SK-N-SH treated with all-trans-retinoic acid at 6 μM for 48 hours (cell line): Measurements from ENCODE around the gene KRTAP4-6.
"Not testable (repeated sequence)": the region's sequence is repeated elsewhere in the genome, so short reads cannot be mapped to it uniquely, and the experiment has no call there.

Experiments
- ATAC-seq: fragments of 200-7000 bp; cut with Tn5 transposase; 3 replicates; pipeline ENCODE4 v1.9.1; 2020; ENCODE audit warnings: mild to moderate bottlenecking, moderate library complexity
- ARNTL ChIP-seq: fragments of 450-650 bp; formaldehyde crosslinking; IDR thresholded peaks from 2 replicates; pipeline ENCODE4 v1.5.0; 2020; ENCODE audit warnings: low read depth, mild to moderate bottlenecking, moderate library complexity, borderline replicate concordance
- CSDC2 ChIP-seq: fragments of 250-450 bp; sonication (Bioruptor Pico); IDR thresholded peaks from 2 replicates; pipeline ENCODE4 v1.5.0; 2020; ENCODE audit warnings: mild to moderate bottlenecking, moderate library complexity
- ESRRG ChIP-seq: fragments of 250-450 bp; sonication (Bioruptor Pico); IDR thresholded peaks from 2 replicates; pipeline ENCODE4 v1.6.1; 2021; ENCODE audit warnings: mild to moderate bottlenecking
- ISL1 ChIP-seq: fragments of 250-450 bp; sonication (Bioruptor Pico); IDR thresholded peaks from 2 replicates; pipeline ENCODE4 v2.1.2; 2022; ENCODE audit warnings: mild to moderate bottlenecking, moderate library complexity
- OSR1 ChIP-seq: fragments of 250-450 bp; sonication (Bioruptor Pico); IDR thresholded peaks from 2 replicates; pipeline ENCODE4 v1.8.0; 2022; ENCODE audit warnings: moderate library complexity, mild to moderate bottlenecking, inconsistent platforms
- RARB ChIP-seq: fragments of 250-450 bp; sonication (Bioruptor Pico); IDR thresholded peaks from 2 replicates; pipeline ENCODE4 v1.8.0; 2021; ENCODE audit warnings: mild to moderate bottlenecking, moderate library complexity
- SNAI2 ChIP-seq: fragments of 250-450 bp; sonication (Bioruptor Pico); IDR thresholded peaks from 2 replicates; pipeline ENCODE4 v1.5.0; 2020; ENCODE audit warnings: mild to moderate bottlenecking, moderate library complexity
- TCF4 ChIP-seq: fragments of 250-450 bp; sonication (Bioruptor Pico); IDR thresholded peaks from 2 replicates; pipeline ENCODE4 v1.8.0; 2021; ENCODE audit warnings: mild to moderate bottlenecking, moderate library complexity, borderline replicate concordance
- TOX ChIP-seq: fragments of 250-450 bp; sonication (Bioruptor Pico); IDR thresholded peaks from 2 replicates; pipeline ENCODE4 v1.8.0; 2021; ENCODE audit warnings: mild to moderate bottlenecking, moderate library complexity, borderline replicate concordance
- TSHZ2 ChIP-seq: fragments of 250-450 bp; sonication (Bioruptor Pico); IDR thresholded peaks from 2 replicates; pipeline ENCODE4 v1.5.0; 2020; ENCODE audit warnings: mild to moderate bottlenecking, moderate library complexity
- ZC3H10 ChIP-seq: fragments of 250-450 bp; sonication (Bioruptor Pico); IDR thresholded peaks from 2 replicates; pipeline ENCODE4 v1.5.1; 2021; ENCODE audit warnings: mild to moderate bottlenecking, moderate library complexity
- ZFP3 ChIP-seq: fragments of 250-450 bp; sonication (Bioruptor Pico); IDR thresholded peaks from 2 replicates; pipeline ENCODE4 v1.5.0; 2020; ENCODE audit warnings: mild to moderate bottlenecking, moderate library complexity
- ZFP30 ChIP-seq: fragments of 450-650 bp; formaldehyde crosslinking; IDR thresholded peaks from 2 replicates; pipeline ENCODE4 v1.5.0; 2022; ENCODE audit warnings: mild to moderate bottlenecking, moderate library complexity
- ZNF565 ChIP-seq: fragments of 450-650 bp; formaldehyde crosslinking; conservative IDR thresholded peaks from 2 replicates; pipeline ENCODE4 v1.5.0; 2020; ENCODE audit warnings: low read depth, mild to moderate bottlenecking, moderate library complexity
- ZNF70 ChIP-seq: fragments of 450-650 bp; formaldehyde crosslinking; IDR thresholded peaks from 2 replicates; pipeline ENCODE4 v1.5.0; 2020; ENCODE audit warnings: mild to moderate bottlenecking, moderate library complexity
- ZNF8 ChIP-seq: fragments of 450-650 bp; formaldehyde crosslinking; IDR thresholded peaks from 2 replicates; pipeline ENCODE4 v1.5.0; 2020; ENCODE audit warnings: mild to moderate bottlenecking, moderate library complexity
- TF ChIP-seq, protein P1 (sequence below): fragments of 250-450 bp; sonication (Bioruptor Pico); IDR thresholded peaks from 2 replicates; pipeline ENCODE4 v1.5.1; 2021; ENCODE audit warnings: mild to moderate bottlenecking, moderate library complexity
- TF ChIP-seq, protein P2 (sequence below): fragments of 250-450 bp; sonication (Bioruptor Pico); IDR thresholded peaks from 2 replicates; pipeline ENCODE4 v1.8.0; 2020; ENCODE audit warnings: mild to moderate bottlenecking, moderate library complexity, borderline replicate concordance
- TF ChIP-seq, protein P3 (sequence below): fragments of 250-450 bp; sonication (Bioruptor Pico); IDR thresholded peaks from 2 replicates; pipeline ENCODE4 v1.5.1; 2020; ENCODE audit warnings: low read depth, mild to moderate bottlenecking, moderate library complexity
- TF ChIP-seq, protein P4 (sequence below): fragments of 250-450 bp; sonication (Bioruptor Pico); IDR thresholded peaks from 2 replicates; pipeline ENCODE4 v1.8.0; 2021; ENCODE audit warnings: low read depth, mild to moderate bottlenecking, moderate library complexity, borderline replicate concordance

KRTAP4-6 gene

DNA sequence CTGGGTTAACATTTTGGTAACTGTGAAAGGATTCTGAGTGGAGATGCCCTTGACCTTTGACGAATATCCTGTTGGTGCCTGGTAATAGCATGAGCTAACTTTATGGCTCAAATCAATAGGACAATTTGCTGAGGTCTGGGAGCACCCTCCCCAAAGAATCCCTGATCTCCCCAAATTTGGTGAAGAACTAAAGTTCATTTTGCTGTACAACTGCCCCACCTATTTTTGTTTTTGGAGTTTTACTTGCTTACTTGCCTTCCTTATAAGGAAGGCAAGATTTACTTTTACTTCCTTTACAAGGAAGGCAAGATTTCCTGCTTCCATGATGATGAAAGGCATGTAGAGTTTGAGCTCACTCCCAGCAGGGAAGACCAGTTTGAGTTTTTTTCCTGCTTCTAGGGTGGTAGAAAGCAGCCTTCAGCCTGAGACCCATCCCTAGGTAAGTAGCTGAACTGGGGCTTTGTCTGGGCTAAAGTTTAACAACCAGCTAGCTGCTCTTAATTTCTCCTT, 32.3 kb downstream of the KRTAP4-6 start:
- TF ChIP-seq ZFP3 (CRISPR knock-in tag) = no peak
- TF ChIP-seq ZNF8 (CRISPR knock-in tag) = no peak
- no peak for TF ChIP-seq ZNF70 (CRISPR knock-in tag)
- no peak for TF ChIP-seq OSR1 (CRISPR knock-in tag)
- no peak for TF ChIP-seq CSDC2 (CRISPR knock-in tag)
- no peak for TF ChIP-seq ISL1 (CRISPR knock-in tag)
- TF ChIP-seq ESRRG (CRISPR knock-in tag) = no peak
- TF ChIP-seq, protein P1, sequence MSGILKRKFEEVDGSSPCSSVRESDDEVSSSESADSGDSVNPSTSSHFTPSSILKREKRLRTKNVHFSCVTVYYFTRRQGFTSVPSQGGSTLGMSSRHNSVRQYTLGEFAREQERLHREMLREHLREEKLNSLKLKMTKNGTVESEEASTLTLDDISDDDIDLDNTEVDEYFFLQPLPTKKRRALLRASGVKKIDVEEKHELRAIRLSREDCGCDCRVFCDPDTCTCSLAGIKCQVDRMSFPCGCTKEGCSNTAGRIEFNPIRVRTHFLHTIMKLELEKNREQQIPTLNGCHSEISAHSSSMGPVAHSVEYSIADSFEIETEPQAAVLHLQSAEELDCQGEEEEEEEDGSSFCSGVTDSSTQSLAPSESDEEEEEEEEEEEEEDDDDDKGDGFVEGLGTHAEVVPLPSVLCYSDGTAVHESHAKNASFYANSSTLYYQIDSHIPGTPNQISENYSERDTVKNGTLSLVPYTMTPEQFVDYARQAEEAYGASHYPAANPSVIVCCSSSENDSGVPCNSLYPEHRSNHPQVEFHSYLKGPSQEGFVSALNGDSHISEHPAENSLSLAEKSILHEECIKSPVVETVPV (CRISPR knock-in tag) = no peak
- no peak for TF ChIP-seq ZNF565 (CRISPR knock-in tag)
- TF ChIP-seq ZC3H10 (CRISPR knock-in tag) = no peak
- no peak for TF ChIP-seq ARNTL (CRISPR knock-in tag)
- no peak for TF ChIP-seq RARB (CRISPR knock-in tag)
- TF ChIP-seq, all 23 proteins: peak for 0

DNA sequence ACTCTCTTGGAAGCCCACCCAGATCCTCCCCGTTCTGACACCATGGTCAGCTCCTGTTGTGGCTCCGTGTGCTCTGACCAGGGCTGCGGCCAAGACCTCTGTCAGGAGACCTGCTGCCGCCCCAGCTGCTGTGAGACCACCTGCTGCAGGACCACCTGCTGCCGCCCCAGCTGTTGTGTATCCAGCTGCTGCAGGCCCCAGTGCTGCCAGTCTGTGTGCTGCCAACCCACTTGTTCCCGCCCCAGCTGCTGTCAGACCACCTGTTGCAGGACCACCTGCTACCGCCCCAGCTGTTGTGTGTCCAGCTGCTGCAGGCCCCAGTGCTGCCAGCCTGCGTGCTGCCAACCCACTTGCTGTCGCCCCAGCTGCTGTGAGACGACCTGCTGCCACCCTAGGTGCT, 35.0 kb downstream of the KRTAP4-6 start, which contains the start of gene KRTAP4-9:
TSS of gene KRTAP4-9 (plus strand) at position 43 of the 400 bp plus-strand sequence. CDS start at position 43, 0 bp downstream.
- not testable (repeated sequence) for ATAC-seq

More for the DNA sequence above, 32.3 kb downstream of the KRTAP4-6 start:
- no peak for ATAC-seq

GRCh38 chr17:41104386-41105038, 35.8 kb downstream of the KRTAP4-6 start:
- ATAC-seq = peak; percentile 84

GRCh38 chr17:41103896-41104295, 36.4 kb downstream of the KRTAP4-6 start:
- TF ChIP-seq ZFP3 (CRISPR knock-in tag) (peak; percentile 81; the same call in 1 of the 2 replicates), SNAI2 (CRISPR knock-in tag) (no peak)
- no peak for ATAC-seq

DNA sequence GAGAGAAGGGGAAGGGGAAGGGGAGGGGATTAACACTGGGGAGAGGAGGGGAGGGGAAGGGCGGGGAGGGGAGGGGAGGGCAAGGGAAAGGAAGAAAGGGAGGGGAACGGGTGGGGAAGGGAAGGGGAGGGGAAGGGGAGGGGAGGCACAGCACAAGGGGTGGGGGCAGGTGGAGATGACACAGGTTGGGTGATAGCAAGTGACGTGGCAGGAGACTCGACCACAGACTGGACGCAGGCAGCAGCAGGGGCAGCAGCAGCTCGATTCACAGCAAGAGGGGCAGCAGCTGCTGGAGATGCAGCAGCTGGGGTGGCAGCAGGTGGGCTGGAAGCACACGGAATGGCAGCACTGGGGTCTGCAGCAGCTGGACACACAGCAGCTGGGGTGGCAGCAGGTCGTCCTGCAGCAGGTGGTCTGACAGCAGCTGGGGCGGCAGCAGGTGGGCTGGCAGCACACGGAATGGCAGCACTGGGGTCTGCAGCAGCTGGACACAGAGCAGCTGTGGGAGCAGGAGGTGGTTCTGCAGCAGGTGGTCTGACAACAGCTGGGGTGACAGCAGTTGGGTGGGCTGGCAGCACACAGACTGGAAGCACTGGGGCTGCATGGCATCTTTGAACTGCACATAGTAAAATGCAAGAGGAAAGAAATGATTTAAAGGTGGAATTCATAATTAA, 38.6 kb downstream of the KRTAP4-6 start, which contains the start of gene KRTAP4-16:
TSS of gene KRTAP4-16 (minus strand) at position 624 of the 674 bp plus-strand sequence. CDS start at position 624, 0 bp downstream.
- TF ChIP-seq, protein P2, sequence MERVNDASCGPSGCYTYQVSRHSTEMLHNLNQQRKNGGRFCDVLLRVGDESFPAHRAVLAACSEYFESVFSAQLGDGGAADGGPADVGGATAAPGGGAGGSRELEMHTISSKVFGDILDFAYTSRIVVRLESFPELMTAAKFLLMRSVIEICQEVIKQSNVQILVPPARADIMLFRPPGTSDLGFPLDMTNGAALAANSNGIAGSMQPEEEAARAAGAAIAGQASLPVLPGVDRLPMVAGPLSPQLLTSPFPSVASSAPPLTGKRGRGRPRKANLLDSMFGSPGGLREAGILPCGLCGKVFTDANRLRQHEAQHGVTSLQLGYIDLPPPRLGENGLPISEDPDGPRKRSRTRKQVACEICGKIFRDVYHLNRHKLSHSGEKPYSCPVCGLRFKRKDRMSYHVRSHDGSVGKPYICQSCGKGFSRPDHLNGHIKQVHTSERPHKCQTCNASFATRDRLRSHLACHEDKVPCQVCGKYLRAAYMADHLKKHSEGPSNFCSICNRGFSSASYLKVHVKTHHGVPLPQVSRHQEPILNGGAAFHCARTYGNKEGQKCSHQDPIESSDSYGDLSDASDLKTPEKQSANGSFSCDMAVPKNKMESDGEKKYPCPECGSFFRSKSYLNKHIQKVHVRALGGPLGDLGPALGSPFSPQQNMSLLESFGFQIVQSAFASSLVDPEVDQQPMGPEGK = no peak
- TF ChIP-seq ZNF8 (CRISPR knock-in tag) (no peak), TSHZ2 (CRISPR knock-in tag) (no peak), ZFP3 (CRISPR knock-in tag) (no peak), ARNTL (CRISPR knock-in tag) (no peak), TCF4 (CRISPR knock-in tag) (no peak), SNAI2 (CRISPR knock-in tag) (no peak), OSR1 (CRISPR knock-in tag) (no peak), ZC3H10 (CRISPR knock-in tag) (no peak), RARB (CRISPR knock-in tag) (no peak), ISL1 (CRISPR knock-in tag) (no peak), ZFP30 (CRISPR knock-in tag) (no peak), ZNF70 (CRISPR knock-in tag) (no peak), ESRRG (CRISPR knock-in tag) (no peak), CSDC2 (CRISPR knock-in tag) (no peak), TOX (CRISPR knock-in tag) (no peak)
- TF ChIP-seq, protein P3, sequence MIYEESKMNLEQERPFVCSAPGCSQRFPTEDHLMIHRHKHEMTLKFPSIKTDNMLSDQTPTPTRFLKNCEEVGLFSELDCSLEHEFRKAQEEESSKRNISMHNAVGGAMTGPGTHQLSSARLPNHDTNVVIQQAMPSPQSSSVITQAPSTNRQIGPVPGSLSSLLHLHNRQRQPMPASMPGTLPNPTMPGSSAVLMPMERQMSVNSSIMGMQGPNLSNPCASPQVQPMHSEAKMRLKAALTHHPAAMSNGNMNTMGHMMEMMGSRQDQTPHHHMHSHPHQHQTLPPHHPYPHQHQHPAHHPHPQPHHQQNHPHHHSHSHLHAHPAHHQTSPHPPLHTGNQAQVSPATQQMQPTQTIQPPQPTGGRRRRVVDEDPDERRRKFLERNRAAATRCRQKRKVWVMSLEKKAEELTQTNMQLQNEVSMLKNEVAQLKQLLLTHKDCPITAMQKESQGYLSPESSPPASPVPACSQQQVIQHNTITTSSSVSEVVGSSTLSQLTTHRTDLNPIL = no peak
- TF ChIP-seq, protein P4, sequence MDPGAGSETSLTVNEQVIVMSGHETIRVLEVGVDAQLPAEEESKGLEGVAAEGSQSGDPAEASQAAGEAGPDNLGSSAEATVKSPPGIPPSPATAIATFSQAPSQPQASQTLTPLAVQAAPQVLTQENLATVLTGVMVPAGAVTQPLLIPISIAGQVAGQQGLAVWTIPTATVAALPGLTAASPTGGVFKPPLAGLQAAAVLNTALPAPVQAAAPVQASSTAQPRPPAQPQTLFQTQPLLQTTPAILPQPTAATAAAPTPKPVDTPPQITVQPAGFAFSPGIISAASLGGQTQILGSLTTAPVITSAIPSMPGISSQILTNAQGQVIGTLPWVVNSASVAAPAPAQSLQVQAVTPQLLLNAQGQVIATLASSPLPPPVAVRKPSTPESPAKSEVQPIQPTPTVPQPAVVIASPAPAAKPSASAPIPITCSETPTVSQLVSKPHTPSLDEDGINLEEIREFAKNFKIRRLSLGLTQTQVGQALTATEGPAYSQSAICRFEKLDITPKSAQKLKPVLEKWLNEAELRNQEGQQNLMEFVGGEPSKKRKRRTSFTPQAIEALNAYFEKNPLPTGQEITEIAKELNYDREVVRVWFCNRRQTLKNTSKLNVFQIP = no peak
- TF ChIP-seq, all 23 proteins: peak for 0
- no peak for ATAC-seq

GRCh38 chr17:41099682-41100480, 40.5 kb downstream of the KRTAP4-6 start:
- peak; percentile 25; the same call in 2 of the 3 replicates for ATAC-seq
